HPDE6-E6E7 (cell line): ENCODE measurements around the gene SCGB1C1.
A peak's percentile ranks its signal among the peaks of the same experiment; 100 is the strongest.
"Not testable (repeated sequence)": the region's sequence is repeated elsewhere in the genome, so short reads cannot be mapped to it uniquely, and the experiment has no call there.

Source experiments
- DNase-seq: peaks from one replicate; pipeline ENCODE4 v3.0.0; 2011; ENCODE audit warnings: missing footprints; ENCODE audit errors: extremely low spot score

Gene SCGB1C1

DNA sequence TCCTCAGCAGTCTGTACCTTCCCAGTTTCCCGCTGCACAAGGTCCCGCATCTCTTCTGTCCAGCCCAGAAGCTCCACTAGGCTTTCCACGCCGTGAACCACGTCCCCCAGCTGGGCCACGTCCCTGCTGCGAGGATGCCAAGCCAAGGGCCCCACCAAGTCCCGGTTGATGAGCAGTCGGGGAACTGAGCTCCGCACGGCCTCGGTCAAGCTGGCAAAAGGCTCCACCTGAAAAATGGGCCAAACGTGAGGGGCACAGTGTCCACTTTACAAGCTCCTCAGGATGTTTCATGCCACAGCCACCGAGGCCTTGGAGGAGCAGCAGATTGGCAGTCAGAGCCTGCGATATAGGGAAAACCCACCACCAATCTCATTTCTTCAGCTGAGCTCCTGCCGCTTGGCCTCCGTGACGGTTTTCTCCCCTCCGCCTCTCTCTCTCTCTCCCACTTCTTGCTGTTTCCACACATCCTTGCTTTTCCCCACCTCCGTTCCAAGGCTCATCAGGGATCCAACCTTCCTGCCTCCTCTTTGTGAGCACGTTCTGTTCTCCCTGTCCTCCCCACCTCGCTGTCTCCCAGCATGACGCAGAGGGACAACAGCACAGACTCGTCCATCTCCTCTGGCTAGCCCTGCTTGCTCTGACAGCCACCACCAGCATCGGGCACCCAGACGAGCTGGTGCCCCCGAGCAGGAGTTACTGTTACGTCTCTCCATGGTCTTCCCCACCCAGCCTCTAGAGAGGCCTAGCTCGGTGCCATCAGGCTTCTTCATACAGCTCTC is 26.1 kb downstream of the SCGB1C1 start:
- DNase-seq, result no peak

GRCh38 chr11:220641-221215 is 27.9 kb downstream of the SCGB1C1 start:
- DNase-seq, result not testable (repeated sequence)

- no peak for DNase-seq
Measured at GRCh38 chr11:221539-221938, 28.7 kb downstream of the SCGB1C1 start.

DNA sequence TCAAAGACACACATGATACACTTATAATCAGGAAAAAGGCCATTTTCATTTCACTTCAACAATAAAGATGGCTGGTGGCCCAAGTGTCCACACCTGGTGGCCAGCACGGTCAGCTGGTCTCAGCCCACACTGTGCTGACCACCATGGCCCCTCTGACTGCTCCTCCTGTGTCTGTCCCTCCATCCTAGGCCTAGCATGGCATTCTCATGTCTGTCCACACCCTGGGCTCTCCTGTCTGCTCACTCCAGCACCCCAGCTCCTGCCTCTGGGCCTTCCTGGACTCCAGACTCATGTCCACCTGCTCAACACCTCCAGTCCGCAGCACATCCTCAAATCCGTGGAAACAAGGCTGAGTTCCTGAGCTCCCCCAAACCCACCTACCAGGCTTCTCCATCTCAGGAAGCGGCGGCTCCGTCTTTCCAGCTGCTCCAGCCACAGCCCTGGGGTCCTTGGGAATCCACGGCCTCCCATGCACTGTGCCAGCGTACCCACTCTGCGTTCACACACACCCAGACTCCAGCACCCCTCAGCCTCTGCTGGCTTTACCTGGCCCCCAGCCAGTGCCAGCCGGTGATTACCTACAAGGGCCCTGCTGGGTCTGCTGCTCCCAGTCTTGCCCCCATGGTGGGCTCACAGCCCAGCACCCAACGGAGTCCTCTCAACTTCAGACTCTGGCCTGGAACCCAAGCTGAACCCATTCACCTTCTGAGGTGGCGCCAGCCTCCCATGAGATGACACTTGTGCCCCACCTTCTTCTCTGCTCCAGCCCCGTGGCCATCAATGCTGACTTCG is 29.3 kb downstream of the SCGB1C1 start:
- no peak for DNase-seq

- no peak for DNase-seq
Measured at GRCh38 chr11:223026-223789, 30.3 kb downstream of the SCGB1C1 start.

DNA sequence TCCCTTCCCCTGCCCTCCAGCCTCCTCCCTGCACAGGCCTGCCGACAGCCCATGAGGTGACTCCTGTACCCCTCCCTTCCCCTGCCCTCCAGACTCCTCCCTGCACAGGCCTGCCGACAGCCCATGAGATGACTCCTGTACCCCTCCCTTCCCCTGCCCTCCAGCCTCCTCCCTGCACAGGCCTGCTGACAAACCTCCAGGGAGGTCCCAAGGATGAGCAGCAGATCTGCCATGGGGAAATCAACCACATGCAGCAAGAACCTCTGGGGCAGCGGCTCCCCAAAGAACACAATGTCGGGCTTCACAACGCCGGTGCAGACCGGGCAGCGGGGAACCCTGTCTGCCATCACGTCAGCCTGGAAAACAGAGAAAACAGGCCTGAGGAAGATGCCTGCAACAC is 31.0 kb downstream of the SCGB1C1 start:
- no peak for DNase-seq

DNA sequence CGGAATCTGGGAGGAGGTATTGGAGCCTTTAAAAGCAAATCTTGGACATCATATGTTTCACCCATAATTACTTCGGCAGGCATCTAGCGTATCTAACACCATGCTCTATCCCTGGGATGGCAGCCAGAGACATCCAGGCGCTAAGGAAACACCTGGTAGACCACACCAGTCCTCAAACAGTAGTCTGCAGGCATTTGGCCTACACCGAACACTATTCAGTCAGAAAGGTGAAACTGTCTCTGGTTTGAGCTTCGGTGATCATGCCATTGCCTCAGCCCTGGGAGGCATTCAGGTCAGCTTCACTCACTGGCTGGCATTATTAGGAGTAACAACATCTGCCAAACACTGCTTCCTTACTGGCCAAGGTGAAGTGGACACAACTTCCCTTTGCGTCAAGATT is 31.5 kb downstream of the SCGB1C1 start:
- no peak for DNase-seq

- DNase-seq, result no peak
Measured at GRCh38 chr11:225734-226453, 33.0 kb downstream of the SCGB1C1 start.

DNA sequence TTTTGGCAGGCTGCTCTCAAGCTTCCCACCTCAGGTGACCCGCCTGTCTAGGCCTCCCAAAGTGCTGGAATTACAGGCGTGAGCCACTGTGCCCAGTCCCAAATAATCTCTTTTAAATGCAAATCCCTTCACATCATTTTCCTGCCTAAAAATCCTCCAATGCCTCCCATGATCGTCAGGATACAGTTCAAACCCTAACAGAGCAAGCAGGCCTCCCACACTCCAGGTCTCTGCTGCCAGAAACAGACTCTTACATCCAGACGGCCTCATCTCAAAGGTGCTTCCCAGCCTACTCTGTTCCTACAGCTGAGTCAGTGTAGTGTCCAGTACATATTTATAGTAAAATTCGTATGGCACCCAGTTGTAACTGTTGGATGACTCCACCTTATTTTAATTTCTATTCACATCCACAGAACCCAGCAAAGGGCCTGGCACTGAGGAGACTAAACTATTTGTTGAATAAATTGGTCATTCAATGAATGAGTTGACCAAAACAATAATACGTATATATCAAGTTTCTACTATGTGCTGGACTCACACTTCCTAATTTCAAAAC is 35.0 kb downstream of the SCGB1C1 start:
- no peak for DNase-seq

DNA sequence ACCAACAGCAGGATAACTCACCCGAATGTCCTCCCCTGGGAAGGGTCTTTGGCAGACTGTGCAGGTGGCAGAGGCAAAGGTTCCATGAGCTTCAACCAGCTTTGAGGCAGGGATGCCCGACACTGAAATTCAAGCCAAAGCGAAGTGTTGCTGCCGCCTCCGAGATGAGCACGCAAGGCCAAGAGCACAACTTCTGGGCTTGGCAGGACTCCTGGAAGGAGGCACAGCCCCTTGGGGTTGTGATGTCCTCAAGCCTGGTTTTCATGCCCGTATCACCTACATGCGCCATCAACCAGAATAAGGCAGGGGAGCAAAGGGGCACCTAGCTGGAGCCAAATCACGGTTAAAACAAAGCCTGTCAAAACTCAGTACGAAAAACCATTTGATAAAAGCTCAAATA is 37.6 kb downstream of the SCGB1C1 start:
- DNase-seq, result no peak

DNA sequence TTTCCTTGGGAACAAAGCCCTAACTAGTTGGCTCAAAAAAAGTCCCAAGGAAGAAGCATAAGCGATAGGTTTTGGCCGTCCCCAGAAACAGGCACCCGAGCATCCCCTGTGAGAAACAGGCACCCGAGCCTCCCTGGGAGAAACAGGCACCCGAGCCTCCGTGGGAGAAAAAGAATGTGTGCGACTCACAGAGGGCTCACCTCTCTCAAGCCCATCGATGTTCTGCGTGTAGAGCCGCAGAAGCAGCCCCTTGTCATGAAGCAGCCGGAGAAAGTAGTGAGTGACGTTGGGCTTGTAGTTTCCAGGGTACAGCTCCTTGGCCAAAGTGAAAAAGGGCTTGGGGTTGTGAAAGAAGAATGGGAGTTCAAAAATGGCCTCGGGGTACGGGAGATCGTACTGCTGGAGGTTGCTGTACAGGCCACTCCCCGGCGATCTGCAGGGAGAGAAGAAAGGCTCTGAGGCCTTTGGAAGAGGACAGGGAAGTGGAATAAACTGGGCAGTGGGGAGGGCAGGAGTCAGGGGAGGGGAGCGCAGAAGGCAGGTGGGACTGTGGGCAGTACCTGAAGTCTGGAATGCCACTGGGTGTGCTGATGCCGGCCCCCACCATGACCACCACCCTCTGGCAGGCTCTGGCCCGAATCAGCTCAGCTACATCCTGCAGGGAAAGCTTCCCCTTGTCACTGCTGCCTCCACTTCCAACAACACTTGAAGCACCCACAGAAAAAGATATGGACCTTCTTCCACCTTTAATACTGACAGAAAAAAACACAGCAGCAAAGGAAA is 40.1 kb downstream of the SCGB1C1 start:
- DNase-seq, result no peak

- DNase-seq, result no peak
Measured at GRCh38 chr11:235180-235579, 42.3 kb downstream of the SCGB1C1 start.

GRCh38 chr11:235609-235996 is 42.7 kb downstream of the SCGB1C1 start:
- no peak for DNase-seq

DNA sequence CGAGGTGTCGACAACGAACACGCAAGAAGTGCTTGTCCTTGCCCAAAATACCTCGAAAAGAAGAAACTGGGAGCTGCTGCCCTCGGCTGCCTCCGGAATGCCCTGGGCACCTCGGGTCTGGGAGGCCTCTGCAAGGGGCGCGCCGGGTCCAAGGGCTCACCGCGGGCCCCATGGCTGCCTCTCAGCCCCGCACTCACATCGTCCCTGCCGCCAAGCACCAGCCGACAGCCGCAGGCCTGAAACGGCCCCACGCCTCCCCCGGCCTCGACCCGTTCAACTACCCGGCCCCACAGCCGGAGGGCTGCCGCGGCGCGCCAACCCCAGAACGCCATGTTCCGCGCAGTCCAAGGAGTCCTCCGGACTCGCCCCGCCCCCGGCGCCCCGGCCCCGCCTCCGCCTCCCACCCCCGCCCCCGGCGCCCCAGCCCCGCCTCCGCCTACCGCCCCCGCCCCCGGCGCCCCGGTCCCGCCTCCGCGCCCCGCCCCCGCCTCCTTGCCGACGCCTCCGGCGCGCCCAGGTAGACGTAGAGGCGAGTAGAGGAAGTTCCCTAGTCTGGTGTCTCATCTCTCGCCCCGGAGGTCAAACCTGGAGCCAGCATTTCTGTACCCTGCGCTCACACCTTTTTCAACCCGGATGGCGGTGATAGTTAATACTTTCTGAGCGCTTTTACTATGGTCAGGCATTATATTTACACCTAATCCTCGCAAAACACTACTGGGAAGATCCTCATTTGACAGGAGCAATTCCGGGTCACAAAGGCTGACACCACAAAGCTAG is 43.3 kb downstream of the SCGB1C1 start, which contains the start of gene SIRT3:
Gene SIRT3, minus strand, starts transcription at position 346 of the 777 bp plus-strand sequence. Its CDS starts 14 bp downstream, at position 332.
- DNase-seq, result peak; percentile 90

GRCh38 chr11:236774-237767 is 44.2 kb downstream of the SCGB1C1 start, which contains the start of gene PSMD13:
TSS of gene PSMD13 (plus strand) at chr11:236976. CDS start at chr11:237050, 74 bp downstream.
- peak; percentile 82 for DNase-seq

DNA sequence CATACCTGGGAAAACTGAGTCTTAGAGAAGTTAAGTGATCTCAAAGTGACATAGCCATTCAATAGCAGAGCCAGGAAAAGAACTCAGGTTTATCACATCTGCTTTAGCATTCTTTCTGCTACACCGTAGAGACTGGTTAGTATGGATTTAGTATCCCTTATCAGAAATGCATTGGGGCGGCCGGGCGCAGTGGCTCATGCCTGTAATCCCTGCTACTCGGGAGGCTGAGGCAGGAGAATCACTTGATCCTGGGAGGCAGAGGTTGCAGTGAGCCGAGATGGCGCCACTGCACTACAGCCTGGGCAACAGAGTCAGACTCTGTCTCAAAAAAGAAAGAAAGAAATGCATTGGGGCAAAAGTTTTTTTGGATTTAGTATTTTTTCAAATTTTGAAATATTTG is 45.5 kb downstream of the SCGB1C1 start:
- DNase-seq, result not testable (repeated sequence)

GRCh38 chr11:240315-240714 is 47.4 kb downstream of the SCGB1C1 start:
- no peak for DNase-seq

- DNase-seq, result no peak
Measured at GRCh38 chr11:241634-242033, 48.8 kb downstream of the SCGB1C1 start.
